ENCODE results near the gene ZNF710.

- no peak for TF ChIP-seq POLR2A (IDR thresholded peaks at IDR 0.05)
- no peak for TF ChIP-seq CTCF (IDR thresholded peaks at IDR 0.05)
Measured at GRCh38 chr15:90036343-90036742, 35.2 kb downstream of the ZNF710 start.
